Skeletal muscle cell (primary cell): ENCODE measurements around the gene AUTS2.

Source experiments
- DNase-seq: peaks from one replicate; pipeline ENCODE4 v3.0.0-alpha.2; 2010; ENCODE audit warnings: low read depth
- H3K4me3 ChIP-seq: 2 replicates; pipeline ENCODE4 v1.5.1; 2011; ENCODE audit warnings: low read depth, mild to moderate bottlenecking, control low read depth, low read length, moderate library complexity

Gene AUTS2

DNA sequence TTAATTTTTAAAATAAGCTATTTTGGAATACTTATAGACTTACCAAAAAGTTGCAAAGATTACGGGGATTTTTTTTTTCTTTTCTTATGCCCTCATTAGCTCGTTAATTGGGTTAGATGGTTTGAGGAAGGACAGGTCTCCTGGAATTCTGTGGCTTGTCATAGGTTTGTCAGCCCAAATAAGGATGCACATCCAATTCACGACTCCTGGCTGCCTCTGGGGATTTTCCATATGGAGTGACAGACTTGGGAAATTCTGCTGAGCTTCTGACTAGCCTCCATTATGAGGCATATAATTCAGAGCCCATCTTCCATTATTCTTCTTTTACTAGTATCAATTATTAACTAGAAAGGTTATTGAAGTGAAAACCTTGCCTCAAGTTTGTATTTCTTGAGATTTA is 102.1 kb downstream of the AUTS2 start:
- H3K4me3 ChIP-seq = no peak overlapping the region
- DNase-seq = no peak

GRCh38 chr7:69701288-69701687 is 103.0 kb downstream of the AUTS2 start:
- DNase-seq = no peak
- H3K4me3 ChIP-seq = no peak overlapping the region

DNA sequence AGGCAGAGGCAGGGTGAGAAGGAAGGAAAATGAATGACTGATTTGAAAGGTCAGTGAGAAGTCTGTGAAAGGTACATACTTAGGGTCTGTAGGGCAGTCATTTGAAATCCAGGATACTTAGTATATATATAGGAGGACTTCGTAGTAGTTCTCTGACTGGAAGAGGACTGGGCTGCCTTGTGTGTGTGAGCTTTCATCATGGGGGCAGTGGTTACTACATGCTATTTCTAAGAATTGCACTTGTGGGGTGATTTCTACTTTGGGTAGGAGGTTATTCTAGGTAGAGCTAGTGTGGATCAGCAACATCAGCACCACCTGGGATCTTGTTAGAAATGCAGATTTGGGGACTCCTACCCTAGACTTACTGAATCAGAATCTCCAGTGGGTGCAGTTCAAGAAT is 104.1 kb downstream of the AUTS2 start:
- H3K4me3 ChIP-seq = no peak overlapping the region
- no peak for DNase-seq

DNA sequence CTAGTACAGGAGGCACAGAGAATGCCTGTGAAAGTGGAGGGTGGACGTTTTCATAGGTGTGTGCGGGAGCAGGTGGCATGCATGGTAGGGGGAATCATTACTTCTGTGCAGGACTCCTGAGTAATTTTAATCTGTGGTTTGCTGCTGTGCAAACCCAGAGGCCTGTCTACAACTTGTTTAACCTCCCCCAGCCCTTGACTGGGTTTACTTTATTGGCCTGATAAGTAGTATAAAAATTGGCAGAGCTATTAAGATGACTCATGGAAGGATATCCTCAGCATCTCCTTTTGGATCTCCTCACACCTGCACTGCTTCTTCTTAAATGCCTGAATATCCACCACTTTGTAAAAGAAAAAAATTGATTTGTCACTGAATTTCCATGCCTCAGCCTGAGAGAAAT is 104.8 kb downstream of the AUTS2 start:
- H3K4me3 ChIP-seq = no peak overlapping the region
- no peak for DNase-seq

- DNase-seq = no peak
- H3K4me3 ChIP-seq = no peak overlapping the region
Measured at GRCh38 chr7:69706070-69706469, 107.8 kb downstream of the AUTS2 start.

DNA sequence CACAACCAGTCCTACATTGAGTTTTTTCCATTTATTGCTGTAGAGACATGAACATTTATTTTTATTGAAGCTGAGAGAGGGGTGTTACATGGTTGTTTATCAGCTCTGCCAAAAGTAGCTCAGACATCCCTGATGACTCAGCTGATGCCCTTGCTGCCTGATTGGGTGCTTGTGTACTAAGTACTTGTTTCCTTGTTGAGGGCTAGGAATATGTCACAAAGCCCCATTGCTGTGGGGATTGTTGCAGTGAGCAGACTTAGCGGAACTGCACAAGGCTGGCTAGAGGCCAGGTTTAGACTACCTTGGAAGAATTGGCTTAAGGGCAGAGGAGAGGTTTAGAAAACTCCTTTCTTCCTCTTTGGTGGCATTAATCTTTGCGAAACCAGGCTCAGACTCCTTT is 110.6 kb downstream of the AUTS2 start:
- DNase-seq = no peak
- H3K4me3 ChIP-seq = no peak overlapping the region

GRCh38 chr7:69710768-69711438 is 112.6 kb downstream of the AUTS2 start:
- H3K4me3 ChIP-seq = no peak overlapping the region
- no peak for DNase-seq

DNA sequence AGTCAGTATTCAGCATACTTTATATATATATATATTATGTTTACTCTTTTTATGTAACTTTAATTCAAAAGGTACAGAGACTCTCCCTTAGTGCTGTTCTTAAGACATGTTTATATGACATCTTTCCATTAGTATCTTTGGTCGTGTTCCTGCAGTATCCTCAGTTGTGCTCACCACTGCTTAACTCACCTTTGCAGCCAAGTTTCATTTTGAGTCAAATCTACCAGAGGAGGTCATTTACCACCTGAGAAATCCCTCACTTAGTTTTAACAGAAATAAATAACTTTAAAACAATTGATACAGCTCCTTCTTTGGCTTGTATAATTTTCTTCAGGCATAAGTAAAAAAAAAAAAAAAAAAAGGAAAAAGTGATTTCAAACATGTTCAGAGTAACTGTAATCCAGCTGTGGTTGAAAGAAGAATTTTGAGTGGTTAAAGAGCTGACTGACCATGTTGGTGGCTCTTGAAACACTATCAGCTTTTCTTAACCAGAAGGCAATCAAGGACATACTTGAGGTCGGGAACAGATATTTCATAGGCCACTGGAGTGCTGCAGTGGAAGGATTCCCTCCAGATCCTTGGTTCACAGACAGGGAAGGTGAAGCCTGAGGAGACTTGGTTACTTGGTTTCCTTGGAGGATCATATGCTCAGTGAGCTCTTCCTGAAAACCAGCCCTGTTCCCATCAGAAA is 116.8 kb downstream of the AUTS2 start:
- H3K4me3 ChIP-seq = no peak overlapping the region
- no peak for DNase-seq

DNA sequence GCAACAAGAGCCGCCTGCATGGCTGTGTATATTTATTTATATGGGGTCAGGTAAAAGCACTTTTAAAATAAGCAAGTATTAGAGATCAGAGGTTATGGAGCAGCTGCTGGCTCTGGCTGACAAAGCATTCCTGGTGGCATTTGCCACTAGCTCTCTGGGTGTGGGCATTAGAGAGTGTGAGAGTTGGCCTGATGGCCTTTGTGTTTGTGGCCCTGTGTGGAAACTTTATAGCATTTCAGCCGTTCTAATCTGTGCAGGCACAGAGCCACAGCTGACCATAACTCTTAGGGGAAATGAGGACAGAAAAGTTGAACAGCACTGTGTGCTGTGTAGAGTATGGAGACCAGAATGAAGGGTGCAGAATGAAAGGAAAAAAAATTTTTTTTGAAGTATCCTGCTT is 118.9 kb downstream of the AUTS2 start:
- no peak for DNase-seq
- no peak overlapping the region for H3K4me3 ChIP-seq

- H3K4me3 ChIP-seq = no peak overlapping the region
- DNase-seq = no peak
Measured at GRCh38 chr7:69719717-69720116, 121.4 kb downstream of the AUTS2 start.

GRCh38 chr7:69722843-69723242 is 124.6 kb downstream of the AUTS2 start:
- no peak overlapping the region for H3K4me3 ChIP-seq
- DNase-seq = peak; percentile 53

DNA sequence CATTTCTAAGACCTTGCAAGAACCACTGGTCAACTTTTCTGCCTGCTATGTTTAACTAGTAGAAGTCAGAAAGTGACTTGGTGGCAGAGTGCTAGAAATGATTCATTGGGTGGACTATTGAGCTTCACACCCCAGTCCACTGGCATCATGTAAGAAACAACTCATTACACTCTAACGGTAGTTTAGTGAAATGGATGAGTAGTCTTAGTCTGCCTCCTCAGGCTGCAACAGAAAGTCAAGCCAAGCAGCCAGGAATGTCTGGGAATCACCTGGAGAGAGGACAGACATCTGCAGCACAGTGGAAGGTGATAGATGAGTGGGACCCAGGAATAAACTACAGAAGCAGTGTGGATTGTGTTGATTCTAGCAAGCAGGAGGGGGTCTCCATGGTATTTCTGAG is 125.4 kb downstream of the AUTS2 start:
- no peak overlapping the region for H3K4me3 ChIP-seq
- DNase-seq = no peak

- DNase-seq = peak; percentile 39
- no peak overlapping the region for H3K4me3 ChIP-seq
Measured at GRCh38 chr7:69728304-69728703, 130.0 kb downstream of the AUTS2 start.

DNA sequence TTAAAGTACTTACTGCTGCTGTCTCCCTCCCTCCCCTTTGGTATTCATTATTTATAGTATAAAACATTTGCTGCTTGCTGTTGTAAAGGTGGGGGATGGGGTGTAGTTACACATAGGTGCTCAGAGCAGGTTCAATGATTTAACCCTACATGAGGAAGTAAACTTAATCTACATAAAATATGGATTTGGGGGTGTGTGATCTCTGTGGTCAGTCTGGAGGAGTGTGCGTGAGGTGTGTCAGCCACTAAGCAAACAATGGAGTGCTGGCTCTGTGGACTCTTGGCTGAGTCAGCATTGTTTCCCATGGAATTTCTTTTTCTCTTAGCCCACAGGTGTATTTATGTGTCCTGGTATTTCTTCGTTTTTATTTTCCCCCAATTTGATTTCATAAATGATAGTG is 133.9 kb downstream of the AUTS2 start:
- no peak overlapping the region for H3K4me3 ChIP-seq
- no peak for DNase-seq

DNA sequence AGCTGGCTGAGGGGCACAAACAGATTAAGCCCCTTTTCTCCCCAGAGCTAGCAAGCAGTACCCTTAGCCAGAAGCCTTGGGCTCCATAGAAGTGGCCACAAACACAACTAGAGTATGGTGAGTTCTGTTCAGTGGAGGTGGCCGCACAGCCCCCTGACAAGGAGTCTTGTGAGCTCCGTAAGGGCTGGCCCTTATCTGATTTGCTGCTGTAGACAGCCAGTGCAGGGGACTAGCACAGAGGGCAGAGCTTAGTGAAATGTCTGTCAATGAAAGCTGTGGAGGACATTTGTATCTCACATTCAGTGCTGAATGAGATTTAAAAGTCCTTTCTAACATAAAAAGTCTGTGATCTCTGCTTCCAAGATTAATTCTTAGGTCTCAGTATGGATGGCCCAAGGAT is 137.3 kb downstream of the AUTS2 start:
- no peak for DNase-seq
- H3K4me3 ChIP-seq = no peak overlapping the region

DNA sequence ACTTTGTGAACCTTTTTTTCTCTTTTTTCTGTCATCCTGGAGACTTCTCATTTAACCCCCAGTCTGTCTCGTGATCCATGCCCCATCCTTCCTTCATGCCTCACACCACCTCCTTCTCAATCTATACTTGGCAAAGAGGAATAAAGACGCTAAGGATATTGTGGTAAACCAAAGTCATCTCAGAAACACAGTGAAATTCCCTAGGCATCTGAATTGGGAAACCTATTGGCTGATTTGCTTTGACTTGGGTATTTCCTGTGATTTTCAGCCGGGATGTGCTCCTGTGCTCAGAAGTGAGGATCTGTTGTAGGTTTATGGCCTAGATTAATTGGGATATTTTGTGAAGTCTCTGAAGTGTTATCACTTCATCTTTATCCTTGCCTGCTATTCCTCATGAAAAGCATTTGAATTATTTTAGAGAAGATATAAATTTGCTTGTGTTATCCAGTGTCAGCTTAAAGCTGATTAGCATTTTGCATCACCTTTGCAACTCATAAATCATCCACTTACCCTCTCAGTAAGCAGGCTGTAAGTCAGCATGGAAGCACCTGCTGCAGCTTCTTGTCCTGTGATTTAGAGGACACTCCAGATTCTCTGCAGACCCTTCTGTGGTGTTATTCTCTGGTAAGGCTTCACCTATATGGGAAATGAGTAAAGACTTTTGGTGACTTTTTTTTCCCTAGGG is 138.0 kb downstream of the AUTS2 start:
- DNase-seq = no peak
- no peak overlapping the region for H3K4me3 ChIP-seq

- no peak overlapping the region for H3K4me3 ChIP-seq
- DNase-seq = peak; percentile 52
Measured at GRCh38 chr7:69738396-69738951, 140.2 kb downstream of the AUTS2 start.

DNA sequence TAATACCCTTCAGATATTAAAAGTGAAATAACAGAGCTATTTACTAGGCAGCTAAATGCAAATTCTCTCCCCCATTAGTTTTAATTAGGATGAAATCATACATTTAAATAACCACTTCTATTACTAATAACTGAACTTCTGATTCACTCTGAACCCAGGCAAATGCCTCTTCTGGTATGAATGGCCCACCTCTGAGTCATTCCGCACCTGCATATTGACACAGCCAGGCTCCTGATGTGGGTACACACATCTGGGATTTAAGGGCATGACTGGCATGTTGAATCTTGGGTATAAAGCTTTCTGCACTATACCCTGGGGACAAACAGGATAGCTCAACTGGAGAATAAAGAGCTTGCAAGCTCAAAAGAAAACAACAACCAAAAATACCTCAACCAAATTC is 140.9 kb downstream of the AUTS2 start:
- no peak overlapping the region for H3K4me3 ChIP-seq
- DNase-seq = no peak

GRCh38 chr7:69739931-69740431 is 141.7 kb downstream of the AUTS2 start:
- H3K4me3 ChIP-seq = no peak overlapping the region

GRCh38 chr7:69742237-69742636 is 144.0 kb downstream of the AUTS2 start:
- no peak overlapping the region for H3K4me3 ChIP-seq
- DNase-seq = no peak

More at GRCh38 chr7:69739931-69740431, 141.7 kb downstream of the AUTS2 start:
- peak; percentile 67 for DNase-seq
